ENCODE measurements around the gene HOXA5.

The HOXA5 gene

GRCh38 chr7:27106181-27106900 is 37.1 kb downstream of the HOXA5 start:
- DNase-seq (ENCODE audit: low read depth) = no peak

- DNase-seq (ENCODE audit: low read depth) = no peak
Measured at GRCh38 chr7:27105301-27106031, 38.0 kb downstream of the HOXA5 start.

- DNase-seq (ENCODE audit: low read depth) = no peak
Measured at GRCh38 chr7:27104341-27105058, 39.0 kb downstream of the HOXA5 start.

- no peak for DNase-seq (ENCODE audit: low read depth)
Measured at GRCh38 chr7:27103489-27104226, 39.8 kb downstream of the HOXA5 start.

- DNase-seq (ENCODE audit: low read depth) = no peak
Measured at GRCh38 chr7:27102581-27103442, 40.7 kb downstream of the HOXA5 start, which contains the start of gene HOXA2. Gene HOXA2, minus strand, starts transcription at chr7:27102683. Its CDS starts 183 bp downstream, at chr7:27102500.

- DNase-seq (ENCODE audit: low read depth) = no peak
Measured at GRCh38 chr7:27101957-27102580, 41.4 kb downstream of the HOXA5 start.

- no peak for DNase-seq (ENCODE audit: low read depth)
Measured at GRCh38 chr7:27101171-27101956, 42.1 kb downstream of the HOXA5 start.

- DNase-seq (ENCODE audit: low read depth) = no peak
Measured at GRCh38 chr7:27100694-27101170, 42.7 kb downstream of the HOXA5 start.

GRCh38 chr7:27099453-27100370 is 43.8 kb downstream of the HOXA5 start:
- DNase-seq (ENCODE audit: low read depth) = no peak

GRCh38 chr7:27098578-27099451 is 44.7 kb downstream of the HOXA5 start:
- DNase-seq (ENCODE audit: low read depth) = no peak

GRCh38 chr7:27097686-27098577 is 45.5 kb downstream of the HOXA5 start:
- no peak for DNase-seq (ENCODE audit: low read depth)

- no peak for DNase-seq (ENCODE audit: low read depth)
Measured at GRCh38 chr7:27096768-27097514, 46.5 kb downstream of the HOXA5 start.

GRCh38 chr7:27095897-27096767 is 47.3 kb downstream of the HOXA5 start, which contains the start of gene HOXA1:
Gene HOXA1, minus strand, starts transcription at chr7:27096000. Its CDS starts 88 bp downstream, at chr7:27095912.
- peak; percentile 47 for DNase-seq (ENCODE audit: low read depth)

- DNase-seq (ENCODE audit: low read depth) = no peak
Measured at GRCh38 chr7:27095050-27095896, 48.2 kb downstream of the HOXA5 start.

Data from activated T-helper 9 cell treated with anti-CD3 and anti-CD28 coated beads, Interleukin-2, amount 50 U/mL, for 16 hours (primary cell).